ENCODE results near the gene VIT.

- TF ChIP-seq EP300 (IDR thresholded peaks at IDR 0.05) = no peak
- no peak for TF ChIP-seq CTCF (IDR thresholded peaks at IDR 0.05)
- TF ChIP-seq POLR2A (IDR thresholded peaks at IDR 0.05) = no peak
Measured at GRCh38 chr2:36857713-36858112, 161.2 kb downstream of the VIT start.
